ENCODE results near the gene TRAM2.

The TRAM2 gene, protein sequence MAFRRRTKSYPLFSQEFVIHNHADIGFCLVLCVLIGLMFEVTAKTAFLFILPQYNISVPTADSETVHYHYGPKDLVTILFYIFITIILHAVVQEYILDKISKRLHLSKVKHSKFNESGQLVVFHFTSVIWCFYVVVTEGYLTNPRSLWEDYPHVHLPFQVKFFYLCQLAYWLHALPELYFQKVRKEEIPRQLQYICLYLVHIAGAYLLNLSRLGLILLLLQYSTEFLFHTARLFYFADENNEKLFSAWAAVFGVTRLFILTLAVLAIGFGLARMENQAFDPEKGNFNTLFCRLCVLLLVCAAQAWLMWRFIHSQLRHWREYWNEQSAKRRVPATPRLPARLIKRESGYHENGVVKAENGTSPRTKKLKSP

DNA sequence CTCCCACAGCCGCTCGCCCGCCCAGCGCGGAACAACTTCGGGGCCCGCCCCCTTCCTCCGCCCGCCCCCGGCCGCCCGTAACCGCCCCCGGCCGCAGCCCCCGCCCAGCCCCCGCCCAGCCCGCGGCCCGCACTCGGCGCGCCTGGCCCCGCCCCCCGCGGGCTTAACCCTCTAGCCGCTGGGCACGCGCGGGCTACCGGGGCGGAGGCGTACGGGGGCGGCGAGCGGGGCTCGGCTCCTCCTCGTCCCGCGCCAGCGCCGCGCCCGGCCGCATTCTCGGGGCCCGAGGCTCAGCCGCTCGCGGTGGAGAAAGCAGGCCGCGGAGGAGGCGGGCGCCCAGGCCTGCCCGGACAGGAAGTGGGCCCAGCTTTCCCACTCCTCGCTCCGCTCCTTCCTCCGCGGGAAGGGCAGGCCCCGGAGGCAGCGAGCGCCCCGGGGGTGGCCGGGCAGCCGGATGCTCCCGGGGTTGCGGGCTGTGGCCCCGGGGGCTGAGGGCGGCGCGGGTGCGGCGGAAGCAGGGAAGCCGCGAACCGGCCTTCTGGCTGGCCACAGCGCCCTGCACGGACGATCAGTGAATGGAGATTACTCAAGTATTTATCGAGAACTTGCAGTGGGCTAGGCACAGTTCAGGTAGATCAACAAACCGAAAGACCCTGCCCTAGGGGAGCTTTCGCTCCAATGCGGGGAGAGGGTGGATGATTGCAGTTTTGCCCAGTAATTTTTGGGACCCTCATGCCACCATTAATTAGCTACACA lies at the start of gene TRAM2:
Gene TRAM2 (minus strand): TSS at position 39 of the 756 bp plus-strand sequence. CDS start 145 bp downstream, outside the sequence.
- DNase-seq (ENCODE audit: low read depth), result no peak
- peak; percentile 7 for TF ChIP-seq CTCF (conservative IDR thresholded peaks at IDR 0.05; ENCODE audit: low read depth, low read length)
- peak within 1 kb of the TSS; percentile 85 for H3K4me3 ChIP-seq (ENCODE audit: low read length)

DNA sequence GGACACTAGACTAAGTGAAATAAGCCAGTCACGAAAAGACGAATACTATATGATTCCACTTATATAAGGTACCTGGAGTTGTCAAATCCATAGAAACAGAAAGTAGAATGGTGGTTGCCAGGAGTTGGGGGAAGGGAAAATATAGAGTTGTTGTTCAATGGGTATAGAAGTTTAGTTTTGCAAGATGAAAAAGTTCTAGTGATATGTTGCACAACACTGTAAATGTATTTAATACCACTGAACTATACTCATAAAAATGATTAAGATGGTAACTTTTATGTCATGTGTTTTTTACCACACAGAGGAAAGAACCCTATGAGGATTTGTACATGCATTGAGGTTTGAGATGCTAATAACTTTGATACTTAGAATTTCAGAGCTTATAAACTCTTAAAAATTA lies 46.0 kb upstream of the TRAM2 start:
- no peak for TF ChIP-seq CTCF (conservative IDR thresholded peaks at IDR 0.05; ENCODE audit: low read depth, low read length)
- no peak overlapping the region for H3K4me3 ChIP-seq (ENCODE audit: low read length)
- DNase-seq (ENCODE audit: low read depth), result no peak

DNA sequence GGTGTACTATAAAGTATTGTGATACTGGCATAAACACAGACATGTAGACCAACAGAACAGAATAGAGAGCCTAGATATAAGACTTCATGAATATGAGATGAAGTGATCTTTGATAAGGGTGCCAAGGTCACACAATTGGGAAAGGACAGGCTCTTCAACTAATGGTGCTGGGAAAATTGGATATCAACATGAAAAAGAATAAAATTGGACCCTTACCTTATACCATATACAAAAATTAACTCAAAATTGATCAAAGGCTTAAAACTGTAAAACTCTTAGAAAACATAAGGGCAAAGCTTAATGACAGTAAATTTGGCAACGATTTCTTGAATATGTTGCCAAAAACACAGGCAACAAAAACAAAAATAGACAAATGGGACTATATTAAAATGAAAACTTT lies 44.8 kb upstream of the TRAM2 start:
- DNase-seq (ENCODE audit: low read depth), result no peak
- H3K4me3 ChIP-seq (ENCODE audit: low read length), result no peak overlapping the region

DNA sequence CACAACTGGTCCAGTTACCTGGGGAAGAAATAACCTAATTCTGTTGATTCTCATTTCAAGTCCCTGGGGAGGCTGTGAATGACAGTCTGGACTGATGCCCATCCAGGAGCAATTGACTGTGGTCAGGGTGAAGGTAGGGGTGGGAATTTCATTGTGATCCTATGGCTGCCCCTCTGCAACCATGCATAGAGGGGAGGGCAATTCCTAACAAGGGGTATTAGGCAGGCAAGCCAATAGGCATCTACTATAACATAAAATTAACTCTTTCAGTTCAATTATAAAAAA lies 44.0 kb upstream of the TRAM2 start:
- TF ChIP-seq CTCF (conservative IDR thresholded peaks at IDR 0.05; ENCODE audit: low read depth, low read length), result no peak
- no peak overlapping the region for H3K4me3 ChIP-seq (ENCODE audit: low read length)
- no peak for DNase-seq (ENCODE audit: low read depth)

More for the DNA sequence above, 44.8 kb upstream of the TRAM2 start:
- TF ChIP-seq CTCF (conservative IDR thresholded peaks at IDR 0.05; ENCODE audit: low read depth, low read length), result no peak

GRCh38 chr6:52620055-52620905 lies 43.4 kb upstream of the TRAM2 start:
- DNase-seq (ENCODE audit: low read depth), result no peak
- H3K4me3 ChIP-seq (ENCODE audit: low read length), result no peak overlapping the region
- TF ChIP-seq CTCF (conservative IDR thresholded peaks at IDR 0.05; ENCODE audit: low read depth, low read length), result no peak

GRCh38 chr6:52617087-52617486 lies 40.2 kb upstream of the TRAM2 start:
- H3K4me3 ChIP-seq (ENCODE audit: low read length), result no peak overlapping the region
- no peak for DNase-seq (ENCODE audit: low read depth)
- no peak for TF ChIP-seq CTCF (conservative IDR thresholded peaks at IDR 0.05; ENCODE audit: low read depth, low read length)

Measured in retinal pigment epithelial cell (primary cell).